Stomach (tissue), 4 donors: ENCODE data around the gene GPR17.

Experiments
- CTCF ChIP-seq, 7 experiments: fragments of 450-650 bp in 4 of 7; fragments of 200-600 bp in 3 of 7; sonication (generic) in 3 of 7; IDR thresholded peaks; one replicate each; pipeline ENCODE4 v1.5.1; 2016 to 2019; ENCODE audit warnings: antibody characterized with exemption in 7 of 7, control low read depth in 2 of 7, mild to moderate bottlenecking in 1 of 7
- EP300 ChIP-seq: sonication (generic); formaldehyde crosslinking; IDR thresholded peaks from one replicate; pipeline ENCODE4 v1.6.1; 2017; ENCODE audit warnings: antibody characterized with exemption
- POLR2A ChIP-seq, 4 donors: fragments of 450-650 bp; IDR thresholded peaks; one replicate each; pipeline ENCODE4 v1.6.1; 2016; ENCODE audit warnings: antibody characterized with exemption in 4 of 4, control low read depth in 2 of 4, mild to moderate bottlenecking in 1 of 4, moderate library complexity in 1 of 4

GRCh38 chr2:127638361-127639110 is 7.4 kb upstream of the GPR17 start:
- TF ChIP-seq CTCF (IDR thresholded peaks at IDR 0.05), result no peak
- no peak for TF ChIP-seq POLR2A (IDR thresholded peaks at IDR 0.05)
- no peak for TF ChIP-seq EP300
